Endothelial cell of umbilical vein (primary cell): ENCODE results near the gene SPSB1. TPM values are rescaled to one million over a fixed set of nuclear protein-coding genes. Genes with fewer than 3 reads are reported as not detected.

Experiments
- BruUV-seq: library from RNA; stranded (reverse); fragments of 400-500 nt; replicated peaks from 2 replicates; lab custom pipeline; 2021; lab: Mats Ljungman, UMichigan
- CTCF ChIA-PET: fragments of 300-600, 350-600 bp; sonication (Branson Sonifier 250); formaldehyde crosslinking; loops from one replicate; lab custom pipeline; 2021; ENCODE audit warnings: antibody characterized with exemption, inconsistent platforms; lab: Charles Lee
- POLR2A ChIA-PET: fragments of 300-600, 350-600 bp; sonication (Branson Sonifier 250); formaldehyde crosslinking; loops from one replicate; lab custom pipeline; 2021; ENCODE audit warnings: antibody characterized with exemption, inconsistent platforms; lab: Charles Lee
- DNase-seq: peaks from one replicate; pipeline ENCODE4 v3.0.0-alpha.2; 2011; ENCODE audit warnings: low read depth, low spot score
- FAIRE-seq: peaks from 2 replicates; lab custom pipeline; 2011; peaks lifted over from hg19 to GRCh38; lab: Jason Lieb, UNC
- H2AFZ ChIP-seq: 2 replicates; pipeline ENCODE4 v1.6.0; 2012; ENCODE audit warnings: low read depth, low read length, control low read depth, inconsistent platforms
- H3K27ac ChIP-seq: 2 replicates; pipeline ENCODE4 v1.5.1; 2011; ENCODE audit warnings: low read depth, mild to moderate bottlenecking, control low read depth, low read length, moderate library complexity; ENCODE audit not compliant: insufficient read depth
- H3K27me3 ChIP-seq, 2 experiments: 2 replicates each; pipeline versions ENCODE4 v1.6.0 to v1.6.1; 2011; ENCODE audit warnings: low read length in 2 of 2, mixed read lengths in 1 of 2; ENCODE audit not compliant: control insufficient read depth in 2 of 2, insufficient read depth in 2 of 2
- H3K36me3 ChIP-seq, 2 experiments: 2 replicates in 1 of 2; 3 replicates in 1 of 2; pipeline ENCODE4 v1.5.1; 2011; ENCODE audit warnings: low read length in 2 of 2, mild to moderate bottlenecking in 1 of 2, moderate library complexity in 1 of 2; ENCODE audit not compliant: control insufficient read depth in 2 of 2, insufficient read depth in 2 of 2; ENCODE audit errors: extremely low read depth in 1 of 2
- H3K4me1 ChIP-seq: 3 replicates; pipeline ENCODE4 v1.5.1; 2011; ENCODE audit warnings: mild to moderate bottlenecking, low read length; ENCODE audit not compliant: control insufficient read depth, insufficient read depth; ENCODE audit errors: extremely low read depth
- H3K4me2 ChIP-seq: 2 replicates; pipeline ENCODE4 v1.6.1; 2011; ENCODE audit warnings: low read length, control low read depth, mixed read lengths; ENCODE audit not compliant: insufficient read depth
- H3K4me3 ChIP-seq, 3 experiments: fragments of 200-600 bp in 1 of 3; sonication (generic), shearing (Covaris generic) in 1 of 3; replicated peaks in 1 of 3; 2 replicates each; pipeline ENCODE4 v1.5.1; 2011 to 2016; ENCODE audit warnings: control low read depth in 3 of 3, low read length in 3 of 3, mild to moderate bottlenecking in 2 of 3, inconsistent platforms in 1 of 3, low read depth in 1 of 3, moderate library complexity in 1 of 3; ENCODE audit not compliant: insufficient read depth in 1 of 3
- H3K79me2 ChIP-seq: 2 replicates; pipeline ENCODE4 v1.6.0; 2012; ENCODE audit warnings: low read length, inconsistent platforms; ENCODE audit not compliant: control insufficient read depth, insufficient read depth
- H3K9ac ChIP-seq: replicated peaks from 2 replicates; pipeline ENCODE3; 2011; ENCODE audit warnings: low read length, control low read depth; ENCODE audit not compliant: insufficient read depth; ENCODE audit errors: extremely low read depth
- H3K9me1 ChIP-seq: replicated peaks from 3 replicates; pipeline ENCODE4 v1.6.0; 2011; ENCODE audit warnings: mild to moderate bottlenecking, low read length; ENCODE audit not compliant: control insufficient read depth, insufficient read depth; ENCODE audit errors: extremely low read depth
- H3K9me3 ChIP-seq: replicated peaks from 2 replicates; pipeline ENCODE4 v1.5.1; 2012; ENCODE audit warnings: low read length, inconsistent platforms; ENCODE audit not compliant: control insufficient read depth, insufficient read depth
- H4K20me1 ChIP-seq: replicated peaks from 2 replicates; pipeline ENCODE3; 2011; ENCODE audit warnings: mild to moderate bottlenecking, low read length; ENCODE audit not compliant: control insufficient read depth, insufficient read depth; ENCODE audit errors: extremely low read depth
- EZH2 ChIP-seq: IDR thresholded peaks from 2 replicates; pipeline ENCODE4 v1.6.1; 2012; ENCODE audit warnings: borderline replicate concordance, low read depth, mild to moderate bottlenecking, moderate library complexity, low read length, inconsistent platforms; ENCODE audit not compliant: severe bottlenecking
- FOS ChIP-seq: IDR thresholded peaks from 2 replicates; pipeline ENCODE4 v1.6.1; 2011; ENCODE audit warnings: mild to moderate bottlenecking, low read length, moderate library complexity, borderline replicate concordance; ENCODE audit not compliant: insufficient read depth
- MYC ChIP-seq: IDR thresholded peaks from one replicate; pipeline ENCODE4 v1.6.1; 2011; ENCODE audit warnings: mild to moderate bottlenecking, low read depth, low read length
- POLR2A ChIP-seq: IDR thresholded peaks from 2 replicates; pipeline ENCODE4 v1.6.1; 2012; ENCODE audit warnings: low read depth, mild to moderate bottlenecking, control low read depth, low read length
- dilution Hi-C: fragments of 300-500 bp; cut with MboI; formaldehyde crosslinking; loops from one replicate; pipeline ENCODE4 v1.15.0; 2019; ENCODE audit warnings: low sequenced_read_pairs; ENCODE audit not compliant: extremely low pct_ligation_motif_present
- intact Hi-C: fragments of 100-400 bp; cut with micrococcal nuclease; formaldehyde crosslinking; loops from one replicate; pipeline ENCODE4 v1.10.0; 2022
- polyA plus RNA-seq, 4 experiments: library from polyadenylated mRNA; depleted of rRNA in 3 of 4; stranded (reverse) in 3 of 4; unstranded in 1 of 4; fragments of >200 nt; gene quantifications; 2 replicates each; pipeline versions ENCODE4 v1.2.1 to v1.2.3, GENCODE V29; 2011 to 2012; ENCODE audit warnings: missing spikeins in 1 of 4
- total RNA-seq: library from RNA; stranded (reverse); gene quantifications from 2 replicates; pipeline ENCODE4 v1.2.3, GENCODE V29; 2021

Gene SPSB1
- total and polyA plus RNA-seq, 2 donors (not counting 3 experiments of a cell fraction or from before 2014, with no cell fraction given): 41.9 to 61.2 TPM

DNA sequence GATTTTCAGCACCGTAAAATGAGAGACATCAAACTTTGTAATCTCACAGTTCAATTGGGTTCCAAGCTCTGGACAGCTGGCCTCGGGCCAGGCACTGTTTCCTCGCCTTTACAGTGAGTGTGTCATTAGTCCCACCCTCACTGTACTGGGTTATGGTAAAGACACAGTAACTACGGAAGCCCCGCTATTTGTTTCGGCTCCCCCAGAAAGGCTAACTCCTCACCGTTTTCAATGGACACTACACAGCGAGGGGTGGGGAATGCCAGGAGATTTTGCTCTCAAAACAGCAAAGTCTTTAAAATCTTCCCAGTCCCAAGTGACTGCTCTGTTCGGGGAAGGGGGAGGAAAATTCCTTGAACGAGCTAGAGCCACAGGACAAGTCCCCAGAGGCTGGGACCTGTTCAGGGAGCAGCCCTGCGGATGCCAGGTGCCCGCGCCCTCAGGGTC is 757 bp upstream of the SPSB1 start:
- Histone ChIP-seq H3K4me2 (peak overlapping the region; percentile 72), H3K4me3 (peak overlapping the region; percentile 38 to 67 (median 63)), H3K27me3 (no peaks in the 10 kb centered on the region), H3K9me3 (no peaks in the 10 kb centered on the region), H3K9me1 (no peaks in the 10 kb centered on the region), H2AFZ (peak overlapping the region; percentile 1), H3K4me1 (peaks cover 15% of the 10 kb centered on the region), H3K36me3 (peaks cover 0 to 2% of the 10 kb centered on the region in 2 experiments), H3K79me2 (peaks cover 35% of the 10 kb centered on the region), H3K9ac (peak overlapping the region; percentile 66), H3K27ac (peak overlapping the region; percentile 54), H4K20me1 (no peaks in the 10 kb centered on the region)
- TF ChIP-seq POLR2A (peak; percentile 14), MYC (no peak)
- intact Hi-C loops: loop anchor here (1.0 to 5.0 kb wide), 4 partner anchors 45 to 150 kb away; no protein-coding TSS in a partner anchor
- DNase-seq (peak; percentile 85), FAIRE-seq (peak; percentile 98)
- dilution Hi-C loops: no loop called here
- CTCF ChIA-PET: interaction anchor here (0.9 to 6.2 kb wide), 12 partner anchors 11 to 205 kb away, joined by 3 to 317 read pairs (median 5); no protein-coding TSS in a partner anchor
- POLR2A ChIA-PET: interaction anchor here (0.6 kb wide), 1 partner anchor 150 kb away, joined by 3 read pairs; no protein-coding TSS in a partner anchor
- no TSS peak for BruUV-seq

DNA sequence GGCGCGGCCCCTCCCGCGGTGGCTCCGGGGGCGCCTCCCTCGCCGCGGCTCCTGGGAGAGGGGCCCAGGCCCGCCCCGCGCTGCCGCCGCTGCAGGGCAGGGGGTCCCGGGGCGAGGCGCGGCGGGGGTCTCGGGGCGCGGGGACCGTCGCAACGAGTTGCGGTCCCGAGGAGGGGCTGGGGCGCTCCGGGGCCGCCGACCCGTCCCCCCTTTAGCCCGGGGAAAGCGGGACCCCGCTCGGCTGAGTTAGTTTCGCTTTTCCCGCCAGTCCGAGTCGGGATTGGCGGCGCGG is 493 bp downstream of the SPSB1 start:
- dilution Hi-C loops: no loop called here
- Histone ChIP-seq H3K9me3 (no peaks in the 10 kb centered on the region), H3K9me1 (no peaks in the 10 kb centered on the region), H2AFZ (no peak overlapping the region), H3K4me1 (peaks cover 15% of the 10 kb centered on the region), H3K4me2 (no peak overlapping the region), H3K4me3 (peak overlapping the region; percentile 7 to 67 (median 64)), H3K27ac (peak overlapping the region; percentile 43), H4K20me1 (no peaks in the 10 kb centered on the region), H3K27me3 (no peaks in the 10 kb centered on the region), H3K79me2 (peaks cover 47% of the 10 kb centered on the region), H3K36me3 (peaks cover 0 to 2% of the 10 kb centered on the region in 2 experiments), H3K9ac (peak overlapping the region; percentile 44)
- TF ChIP-seq FOS (no peak), POLR2A (no peak), EZH2 (no peak), MYC (no peak)
- ChIA-PET POLR2A (no interaction called here), CTCF (no interaction called here)
- FAIRE-seq (no peak), DNase-seq (no peak)
- no TSS peak for BruUV-seq
- intact Hi-C loops: loop anchor here (5.0 kb wide), 2 partner anchors 44 to 149 kb away; no protein-coding TSS in a partner anchor
